ENCODE measurements around the gene MLLT10.
"Not testable (repeated sequence)": the region's sequence is repeated elsewhere in the genome, so short reads cannot be mapped to it uniquely, and the experiment has no call there.

Gene MLLT10

DNA sequence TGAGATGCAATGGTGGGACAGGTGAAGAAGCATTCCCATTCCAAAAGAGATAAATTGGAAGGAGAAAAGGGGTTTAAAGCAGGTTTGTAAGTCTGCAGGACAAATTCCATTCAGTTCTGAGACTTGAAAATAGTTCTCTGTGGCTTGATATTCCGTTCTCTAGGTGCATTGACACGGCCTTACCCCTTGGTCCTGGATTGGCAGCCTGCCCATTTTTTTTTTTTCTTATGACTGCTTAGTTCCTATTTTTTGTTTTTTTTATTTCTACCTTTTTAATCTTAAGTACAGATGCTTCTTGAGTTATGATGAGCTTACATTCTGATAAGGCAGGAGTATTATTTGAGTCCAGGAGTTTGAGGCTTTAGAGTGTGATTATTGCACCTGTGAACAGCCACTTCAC is 70.6 kb downstream of the MLLT10 start:
- Histone ChIP-seq H3K27ac (ENCODE audit: low read depth, low read length) (no peak overlapping the region), H3K9me3 (ENCODE audit: control insufficient read depth in 5 of 5, low read length in 5 of 5) (no peaks in the 10 kb centered on the region), H3K27me3 (ENCODE audit: control insufficient read depth in 5 of 5, insufficient read depth in 4 of 5, low read length in 5 of 5) (no peaks in the 10 kb centered on the region), H3K4me3 (ENCODE audit: low read depth in 1 of 5, low read length in 5 of 5) (no peak overlapping the region), H3K4me1 (ENCODE audit: control insufficient read depth in 5 of 5, insufficient read depth in 5 of 5, low read length in 5 of 5) (no peaks in the 10 kb centered on the region), H3K36me3 (ENCODE audit: control insufficient read depth in 5 of 5, insufficient read depth in 5 of 5, low read length in 5 of 5) (peaks cover 0 to 9% (median 7%) of the 10 kb centered on the region in 5 donors), H3K9ac (ENCODE audit: low read length in 5 of 5) (no peak overlapping the region)

DNA sequence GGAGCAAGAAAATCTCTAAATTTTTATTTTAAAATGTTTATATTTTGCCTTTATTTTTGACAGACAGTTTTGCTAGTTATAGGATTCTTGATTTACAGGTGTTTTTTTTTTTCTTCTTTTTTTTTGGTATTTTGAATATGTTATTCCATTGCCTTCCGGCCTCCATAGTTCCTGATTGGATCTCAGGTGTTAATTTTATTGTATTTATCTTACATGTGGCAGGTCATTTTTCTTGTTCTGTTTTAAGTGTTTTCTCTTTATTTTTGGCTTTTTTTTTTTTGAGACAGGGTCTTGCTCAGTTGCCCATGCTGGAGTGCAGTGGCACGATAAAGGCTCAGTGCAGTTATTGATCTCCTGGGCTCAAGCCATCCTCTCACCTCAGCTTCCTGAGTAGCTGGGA is 73.9 kb downstream of the MLLT10 start:
- no peaks in the 10 kb centered on the region for H3K9me3 ChIP-seq (ENCODE audit: control insufficient read depth in 5 of 5, low read length in 5 of 5)
- no peaks in the 10 kb centered on the region for H3K4me1 ChIP-seq (ENCODE audit: control insufficient read depth in 5 of 5, insufficient read depth in 5 of 5, low read length in 5 of 5)
- peaks cover 0 to 12% (median 8%) of the 10 kb centered on the region in 5 donors for H3K36me3 ChIP-seq (ENCODE audit: control insufficient read depth in 5 of 5, insufficient read depth in 5 of 5, low read length in 5 of 5)
- H3K27ac ChIP-seq (ENCODE audit: low read depth, low read length) = no peak overlapping the region
- H3K9ac ChIP-seq (ENCODE audit: low read length in 5 of 5) = no peak overlapping the region
- no peak overlapping the region for H3K4me3 ChIP-seq (ENCODE audit: low read depth in 1 of 5, low read length in 5 of 5)
- H3K27me3 ChIP-seq (ENCODE audit: control insufficient read depth in 5 of 5, insufficient read depth in 4 of 5, low read length in 5 of 5) = no peaks in the 10 kb centered on the region

GRCh38 chr10:21614000-21614399 is 80.0 kb downstream of the MLLT10 start:
- H3K27ac ChIP-seq (ENCODE audit: low read depth, low read length) = no peak overlapping the region

DNA sequence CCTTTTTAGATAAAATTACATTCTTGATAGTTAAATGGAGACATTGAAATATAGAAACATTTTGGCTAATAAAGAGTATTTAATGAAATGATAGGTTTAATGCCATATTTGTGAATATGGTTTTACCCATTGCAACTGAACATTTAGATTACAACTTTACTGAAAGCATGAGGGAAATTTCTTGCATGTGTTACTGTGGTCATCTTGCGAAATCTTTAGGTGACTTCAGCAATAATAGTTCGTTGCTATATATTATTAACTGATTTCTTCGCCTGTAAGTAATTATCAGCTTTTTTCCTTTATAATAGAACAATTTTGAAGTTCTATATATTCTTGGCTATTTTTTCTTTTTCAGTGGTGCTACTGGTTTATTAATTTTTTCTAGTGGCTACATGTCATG is 83.2 kb downstream of the MLLT10 start:
- H3K4me1 ChIP-seq (ENCODE audit: control insufficient read depth in 5 of 5, insufficient read depth in 5 of 5, low read length in 5 of 5) = no peaks in the 10 kb centered on the region
- H3K9me3 ChIP-seq (ENCODE audit: control insufficient read depth in 5 of 5, low read length in 5 of 5) = no peaks in the 10 kb centered on the region
- peaks cover 0 to 8% (median 4%) of the 10 kb centered on the region in 5 donors for H3K36me3 ChIP-seq (ENCODE audit: control insufficient read depth in 5 of 5, insufficient read depth in 5 of 5, low read length in 5 of 5)
- H3K27me3 ChIP-seq (ENCODE audit: control insufficient read depth in 5 of 5, insufficient read depth in 4 of 5, low read length in 5 of 5) = no peaks in the 10 kb centered on the region
- H3K9ac ChIP-seq (ENCODE audit: low read length in 5 of 5) = no peak overlapping the region
- H3K4me3 ChIP-seq (ENCODE audit: low read depth in 1 of 5, low read length in 5 of 5) = no peak overlapping the region
- H3K27ac ChIP-seq (ENCODE audit: low read depth, low read length) = no peak overlapping the region

More at GRCh38 chr10:21614000-21614399, 80.0 kb downstream of the MLLT10 start:
- H3K9me3 ChIP-seq (ENCODE audit: control insufficient read depth in 5 of 5, low read length in 5 of 5) = no peaks in the 10 kb centered on the region
- peaks cover 0 to 8% (median 5%) of the 10 kb centered on the region in 5 donors for H3K36me3 ChIP-seq (ENCODE audit: control insufficient read depth in 5 of 5, insufficient read depth in 5 of 5, low read length in 5 of 5)
- H3K4me3 ChIP-seq (ENCODE audit: low read depth in 1 of 5, low read length in 5 of 5) = no peak overlapping the region
- no peaks in the 10 kb centered on the region for H3K27me3 ChIP-seq (ENCODE audit: control insufficient read depth in 5 of 5, insufficient read depth in 4 of 5, low read length in 5 of 5)
- H3K4me1 ChIP-seq (ENCODE audit: control insufficient read depth in 5 of 5, insufficient read depth in 5 of 5, low read length in 5 of 5) = no peaks in the 10 kb centered on the region
- H3K9ac ChIP-seq (ENCODE audit: low read length in 5 of 5) = no peak overlapping the region

DNA sequence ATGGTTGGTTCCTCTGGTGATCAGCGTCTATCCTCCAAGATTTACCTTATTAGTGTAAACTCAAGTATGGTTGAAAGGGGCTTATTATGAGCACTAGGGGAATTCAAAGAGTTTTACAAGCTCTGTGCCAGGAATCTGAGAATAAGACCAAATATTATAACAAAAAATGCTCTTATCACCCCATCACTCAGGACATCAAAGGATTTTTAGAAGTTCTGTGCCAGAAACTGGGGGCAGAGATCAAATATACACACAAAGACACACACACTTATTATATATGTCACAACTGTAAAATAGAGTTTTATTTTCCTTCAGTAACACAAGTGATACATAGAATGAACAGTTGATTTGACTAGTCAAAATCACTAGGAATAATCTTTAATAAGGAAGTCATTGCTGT is 89.3 kb downstream of the MLLT10 start:
- peaks cover 0 to 1% (median 0%) of the 10 kb centered on the region in 5 donors for H3K4me1 ChIP-seq (ENCODE audit: control insufficient read depth in 5 of 5, insufficient read depth in 5 of 5, low read length in 5 of 5)
- H3K36me3 ChIP-seq (ENCODE audit: control insufficient read depth in 5 of 5, insufficient read depth in 5 of 5, low read length in 5 of 5) = peaks cover 9 to 28% (median 17%) of the 10 kb centered on the region in 5 donors
- no peaks in the 10 kb centered on the region for H3K27me3 ChIP-seq (ENCODE audit: control insufficient read depth in 5 of 5, insufficient read depth in 4 of 5, low read length in 5 of 5)
- H3K9ac ChIP-seq (ENCODE audit: low read length in 5 of 5) = no peak overlapping the region
- no peaks in the 10 kb centered on the region for H3K9me3 ChIP-seq (ENCODE audit: control insufficient read depth in 5 of 5, low read length in 5 of 5)
- no peak overlapping the region for H3K27ac ChIP-seq (ENCODE audit: low read depth, low read length)
- no peak overlapping the region for H3K4me3 ChIP-seq (ENCODE audit: low read depth in 1 of 5, low read length in 5 of 5)

DNA sequence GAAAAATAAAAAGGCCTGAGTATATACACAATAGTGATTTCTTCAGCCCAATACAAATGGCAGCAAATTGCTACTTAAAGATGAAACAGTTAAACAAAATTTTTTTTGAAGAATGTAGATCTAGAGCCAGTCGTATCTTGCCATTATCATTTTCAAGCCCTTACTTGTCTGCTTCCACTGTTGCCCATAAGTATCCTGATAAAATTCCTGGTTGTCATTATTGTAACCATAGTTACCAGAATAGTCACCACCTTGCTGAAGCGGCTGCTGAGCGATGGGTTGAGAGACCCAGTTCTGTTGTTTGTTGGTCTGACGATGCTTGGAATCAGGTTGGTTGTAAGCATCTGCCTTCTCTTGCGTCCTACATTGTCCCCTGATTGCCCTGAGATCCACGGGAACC is 90.4 kb downstream of the MLLT10 start:
- peaks cover 9 to 24% (median 12%) of the 10 kb centered on the region in 5 donors for H3K36me3 ChIP-seq (ENCODE audit: control insufficient read depth in 5 of 5, insufficient read depth in 5 of 5, low read length in 5 of 5)
- H3K27ac ChIP-seq (ENCODE audit: low read depth, low read length); H3K4me3 ChIP-seq (ENCODE audit: low read depth in 1 of 5, low read length in 5 of 5); H3K9ac ChIP-seq (ENCODE audit: low read length in 5 of 5); H3K4me1 ChIP-seq (ENCODE audit: control insufficient read depth in 5 of 5, insufficient read depth in 5 of 5, low read length in 5 of 5); H3K9me3 ChIP-seq (ENCODE audit: control insufficient read depth in 5 of 5, low read length in 5 of 5); H3K27me3 ChIP-seq (ENCODE audit: control insufficient read depth in 5 of 5, insufficient read depth in 4 of 5, low read length in 5 of 5): not testable (repeated sequence)

GRCh38 chr10:21624951-21625350 is 90.9 kb downstream of the MLLT10 start:
- Histone ChIP-seq H3K9me3 (ENCODE audit: control insufficient read depth in 5 of 5, low read length in 5 of 5) (no peaks in the 10 kb centered on the region), H3K27me3 (ENCODE audit: control insufficient read depth in 5 of 5, insufficient read depth in 4 of 5, low read length in 5 of 5) (no peaks in the 10 kb centered on the region), H3K4me3 (ENCODE audit: low read depth in 1 of 5, low read length in 5 of 5) (no peak overlapping the region), H3K36me3 (ENCODE audit: control insufficient read depth in 5 of 5, insufficient read depth in 5 of 5, low read length in 5 of 5) (peaks cover 9 to 24% (median 12%) of the 10 kb centered on the region in 5 donors), H3K4me1 (ENCODE audit: control insufficient read depth in 5 of 5, insufficient read depth in 5 of 5, low read length in 5 of 5) (peaks cover 0 to 1% (median 0%) of the 10 kb centered on the region in 5 donors), H3K27ac (ENCODE audit: low read depth, low read length) (no peak overlapping the region), H3K9ac (ENCODE audit: low read length in 5 of 5) (no peak overlapping the region)

DNA sequence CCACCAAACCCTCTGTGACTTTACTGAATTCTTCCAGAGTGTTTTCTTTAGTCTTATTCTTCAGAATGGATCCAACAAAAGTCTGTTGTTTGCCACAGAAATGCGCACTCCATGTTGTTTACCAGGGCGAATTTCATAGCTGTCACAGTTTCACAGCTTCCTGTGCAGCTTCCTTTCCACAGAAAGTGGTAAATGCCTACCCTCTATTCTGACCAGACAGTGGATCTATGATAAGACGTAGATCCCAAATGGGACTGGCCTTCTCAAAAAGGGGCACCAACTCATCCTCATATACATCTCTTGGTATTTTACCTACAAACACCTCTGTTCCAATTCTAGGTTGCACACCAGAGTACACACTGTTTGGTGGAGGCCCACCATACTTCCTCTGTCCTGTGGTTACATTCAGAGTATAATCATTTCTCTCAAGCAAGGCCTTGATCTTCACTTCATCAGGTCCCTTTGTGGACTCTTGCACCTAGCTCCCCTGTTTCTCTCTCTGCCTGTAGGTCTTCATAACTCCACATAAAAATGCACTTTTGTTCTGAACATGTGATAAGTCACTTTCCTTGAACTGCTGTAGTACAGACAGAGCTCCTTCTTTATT is 91.7 kb downstream of the MLLT10 start:
- no peak overlapping the region for H3K4me3 ChIP-seq (ENCODE audit: low read depth in 1 of 5, low read length in 5 of 5)
- no peak overlapping the region for H3K9ac ChIP-seq (ENCODE audit: low read length in 5 of 5)
- H3K36me3 ChIP-seq (ENCODE audit: control insufficient read depth in 5 of 5, insufficient read depth in 5 of 5, low read length in 5 of 5) = peaks cover 9 to 27% (median 12%) of the 10 kb centered on the region in 5 donors
- H3K4me1 ChIP-seq (ENCODE audit: control insufficient read depth in 5 of 5, insufficient read depth in 5 of 5, low read length in 5 of 5) = peaks cover 0 to 1% (median 0%) of the 10 kb centered on the region in 5 donors
- no peak overlapping the region for H3K27ac ChIP-seq (ENCODE audit: low read depth, low read length)
- no peaks in the 10 kb centered on the region for H3K27me3 ChIP-seq (ENCODE audit: control insufficient read depth in 5 of 5, insufficient read depth in 4 of 5, low read length in 5 of 5)
- no peaks in the 10 kb centered on the region for H3K9me3 ChIP-seq (ENCODE audit: control insufficient read depth in 5 of 5, low read length in 5 of 5)

GRCh38 chr10:21626457-21627161 is 92.6 kb downstream of the MLLT10 start:
- H3K27ac ChIP-seq (ENCODE audit: low read depth, low read length) = no peak overlapping the region
- H3K27me3 ChIP-seq (ENCODE audit: control insufficient read depth in 5 of 5, insufficient read depth in 4 of 5, low read length in 5 of 5) = no peaks in the 10 kb centered on the region
- H3K4me1 ChIP-seq (ENCODE audit: control insufficient read depth in 5 of 5, insufficient read depth in 5 of 5, low read length in 5 of 5) = peaks cover 0 to 1% (median 0%) of the 10 kb centered on the region in 5 donors
- no peaks in the 10 kb centered on the region for H3K9me3 ChIP-seq (ENCODE audit: control insufficient read depth in 5 of 5, low read length in 5 of 5)
- no peak overlapping the region for H3K9ac ChIP-seq (ENCODE audit: low read length in 5 of 5)
- peaks cover 9 to 27% (median 12%) of the 10 kb centered on the region in 5 donors for H3K36me3 ChIP-seq (ENCODE audit: control insufficient read depth in 5 of 5, insufficient read depth in 5 of 5, low read length in 5 of 5)
- H3K4me3 ChIP-seq (ENCODE audit: low read depth in 1 of 5, low read length in 5 of 5) = no peak overlapping the region

DNA sequence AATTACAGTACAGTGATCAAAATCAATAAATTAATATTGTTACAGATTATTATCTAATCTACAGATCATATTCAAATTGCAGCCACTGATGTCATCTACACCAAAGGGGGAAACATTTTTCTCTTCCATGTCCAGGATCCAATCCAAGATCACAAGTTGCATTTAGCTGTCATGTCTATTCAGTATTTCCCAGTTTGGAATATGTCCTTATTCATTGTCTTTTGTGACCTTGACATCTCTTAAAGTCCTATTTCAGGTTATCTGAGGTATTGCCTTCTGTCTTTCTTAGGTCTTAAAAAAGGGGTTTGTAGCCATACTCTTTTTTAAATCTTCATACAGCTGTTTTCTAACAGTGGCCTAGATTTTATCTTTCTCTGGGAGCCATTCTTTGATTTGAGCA is 93.3 kb downstream of the MLLT10 start:
- Histone ChIP-seq H3K27ac (ENCODE audit: low read depth, low read length) (no peak overlapping the region), H3K4me3 (ENCODE audit: low read depth in 1 of 5, low read length in 5 of 5) (no peak overlapping the region), H3K9ac (ENCODE audit: low read length in 5 of 5) (no peak overlapping the region), H3K36me3 (ENCODE audit: control insufficient read depth in 5 of 5, insufficient read depth in 5 of 5, low read length in 5 of 5) (peaks cover 9 to 27% (median 12%) of the 10 kb centered on the region in 5 donors), H3K9me3 (ENCODE audit: control insufficient read depth in 5 of 5, low read length in 5 of 5) (no peaks in the 10 kb centered on the region), H3K27me3 (ENCODE audit: control insufficient read depth in 5 of 5, insufficient read depth in 4 of 5, low read length in 5 of 5) (no peaks in the 10 kb centered on the region), H3K4me1 (ENCODE audit: control insufficient read depth in 5 of 5, insufficient read depth in 5 of 5, low read length in 5 of 5) (peaks cover 0 to 1% (median 0%) of the 10 kb centered on the region in 5 donors)

All from subcutaneous abdominal adipose tissue (tissue), 5 donors.